HL-60/S4 treated with retinoic acid at 250 ng/mL for 4 days and 3 days (cell line): Measurements from ENCODE around the gene NCAPD2.
"Not testable (repeated sequence)": the region's sequence is repeated elsewhere in the genome, so short reads cannot be mapped to it uniquely, and the experiment has no call there.

Experiments used
- in situ Hi-C: fragments of 300-500 bp; cut with MboI; formaldehyde crosslinking; loops from 2 replicates; pipeline ENCODE4 v1.7.0; 2022; ENCODE audit warnings: low sequenced_read_pairs

The NCAPD2 gene

GRCh38 chr12:6532051-6532926, 38.4 kb downstream of the NCAPD2 start:
- in situ Hi-C loops = no loop called here

DNA sequence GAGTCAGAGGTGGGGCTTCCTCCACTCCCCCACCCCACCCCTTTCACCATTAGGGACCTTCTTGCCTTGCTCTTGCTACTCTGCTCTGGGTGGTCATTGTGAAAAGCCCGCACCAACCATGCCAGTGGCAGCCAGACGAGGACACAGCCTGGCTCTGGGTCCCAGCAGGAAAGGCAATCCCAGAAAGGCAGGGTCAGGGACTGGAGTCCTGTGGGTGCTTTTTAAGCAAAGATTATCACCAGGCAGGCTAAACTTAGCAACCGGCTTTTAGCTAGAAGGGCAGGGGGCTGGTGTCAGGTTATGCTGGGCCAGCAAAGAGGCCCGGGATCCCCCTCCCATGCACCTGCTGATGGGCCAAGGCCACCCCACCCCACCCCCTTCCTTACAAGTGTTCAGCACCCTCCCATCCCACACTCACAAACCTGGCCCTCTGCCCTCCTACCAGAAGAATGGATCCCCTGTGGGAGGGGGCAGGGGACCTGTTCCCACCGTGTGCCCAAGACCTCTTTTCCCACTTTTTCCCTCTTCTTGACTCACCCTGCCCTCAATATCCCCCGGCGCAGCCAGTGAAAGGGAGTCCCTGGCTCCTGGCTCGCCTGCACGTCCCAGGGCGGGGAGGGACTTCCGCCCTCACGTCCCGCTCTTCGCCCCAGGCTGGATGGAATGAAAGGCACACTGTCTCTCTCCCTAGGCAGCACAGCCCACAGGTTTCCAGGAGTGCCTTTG, 39.2 kb downstream of the NCAPD2 start:
- in situ Hi-C loops = no loop called here

DNA sequence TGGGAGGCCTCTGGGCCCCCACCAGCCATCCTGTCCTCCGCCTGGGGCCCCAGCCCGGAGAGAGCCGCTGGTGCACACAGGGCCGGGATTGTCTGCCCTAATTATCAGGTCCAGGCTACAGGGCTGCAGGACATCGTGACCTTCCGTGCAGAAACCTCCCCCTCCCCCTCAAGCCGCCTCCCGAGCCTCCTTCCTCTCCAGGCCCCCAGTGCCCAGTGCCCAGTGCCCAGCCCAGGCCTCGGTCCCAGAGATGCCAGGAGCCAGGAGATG, 39.7 kb downstream of the NCAPD2 start:
- in situ Hi-C loops = no loop called here

DNA sequence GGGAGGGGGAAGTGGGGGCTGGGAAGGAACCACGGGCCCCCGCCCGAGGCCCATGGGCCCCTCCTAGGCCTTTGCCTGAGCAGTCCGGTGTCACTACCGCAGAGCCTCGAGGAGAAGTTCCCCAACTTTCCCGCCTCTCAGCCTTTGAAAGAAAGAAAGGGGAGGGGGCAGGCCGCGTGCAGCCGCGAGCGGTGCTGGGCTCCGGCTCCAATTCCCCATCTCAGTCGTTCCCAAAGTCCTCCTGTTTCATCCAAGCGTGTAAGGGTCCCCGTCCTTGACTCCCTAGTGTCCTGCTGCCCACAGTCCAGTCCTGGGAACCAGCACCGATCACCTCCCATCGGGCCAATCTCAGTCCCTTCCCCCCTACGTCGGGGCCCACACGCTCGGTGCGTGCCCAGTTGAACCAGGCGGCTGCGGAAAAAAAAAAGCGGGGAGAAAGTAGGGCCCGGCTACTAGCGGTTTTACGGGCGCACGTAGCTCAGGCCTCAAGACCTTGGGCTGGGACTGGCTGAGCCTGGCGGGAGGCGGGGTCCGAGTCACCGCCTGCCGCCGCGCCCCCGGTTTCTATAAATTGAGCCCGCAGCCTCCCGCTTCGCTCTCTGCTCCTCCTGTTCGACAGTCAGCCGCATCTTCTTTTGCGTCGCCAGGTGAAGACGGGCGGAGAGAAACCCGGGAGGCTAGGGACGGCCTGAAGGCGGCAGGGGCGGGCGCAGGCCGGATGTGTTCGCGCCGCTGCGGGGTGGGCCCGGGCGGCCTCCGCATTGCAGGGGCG, 40.2 kb downstream of the NCAPD2 start, which contains the start of gene GAPDH:
Gene GAPDH (plus strand): TSS at position 595 of the 772 bp plus-strand sequence. CDS start 316 bp downstream, outside the sequence.
- in situ Hi-C loops = no loop called here

- in situ Hi-C loops = no loop called here
Observed at GRCh38 chr12:6534695-6534944, 40.7 kb downstream of the NCAPD2 start.

DNA sequence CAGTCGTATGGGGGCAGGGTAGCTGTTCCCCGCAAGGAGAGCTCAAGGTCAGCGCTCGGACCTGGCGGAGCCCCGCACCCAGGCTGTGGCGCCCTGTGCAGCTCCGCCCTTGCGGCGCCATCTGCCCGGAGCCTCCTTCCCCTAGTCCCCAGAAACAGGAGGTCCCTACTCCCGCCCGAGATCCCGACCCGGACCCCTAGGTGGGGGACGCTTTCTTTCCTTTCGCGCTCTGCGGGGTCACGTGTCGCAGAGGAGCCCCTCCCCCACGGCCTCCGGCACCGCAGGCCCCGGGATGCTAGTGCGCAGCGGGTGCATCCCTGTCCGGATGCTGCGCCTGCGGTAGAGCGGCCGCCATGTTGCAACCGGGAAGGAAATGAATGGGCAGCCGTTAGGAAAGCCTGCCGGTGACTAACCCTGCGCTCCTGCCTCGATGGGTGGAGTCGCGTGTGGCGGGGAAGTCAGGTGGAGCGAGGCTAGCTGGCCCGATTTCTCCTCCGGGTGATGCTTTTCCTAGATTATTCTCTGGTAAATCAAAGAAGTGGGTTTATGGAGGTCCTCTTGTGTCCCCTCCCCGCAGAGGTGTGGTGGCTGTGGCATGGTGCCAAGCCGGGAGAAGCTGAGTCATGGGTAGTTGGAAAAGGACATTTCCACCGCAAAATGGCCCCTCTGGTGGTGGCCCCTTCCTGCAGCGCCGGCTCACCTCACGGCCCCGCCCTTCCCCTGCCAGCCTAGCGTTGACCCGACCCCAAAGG, 41.2 kb downstream of the NCAPD2 start:
- in situ Hi-C loops = no loop called here

GRCh38 chr12:6535697-6535946, 41.7 kb downstream of the NCAPD2 start:
- in situ Hi-C loops = no loop called here

DNA sequence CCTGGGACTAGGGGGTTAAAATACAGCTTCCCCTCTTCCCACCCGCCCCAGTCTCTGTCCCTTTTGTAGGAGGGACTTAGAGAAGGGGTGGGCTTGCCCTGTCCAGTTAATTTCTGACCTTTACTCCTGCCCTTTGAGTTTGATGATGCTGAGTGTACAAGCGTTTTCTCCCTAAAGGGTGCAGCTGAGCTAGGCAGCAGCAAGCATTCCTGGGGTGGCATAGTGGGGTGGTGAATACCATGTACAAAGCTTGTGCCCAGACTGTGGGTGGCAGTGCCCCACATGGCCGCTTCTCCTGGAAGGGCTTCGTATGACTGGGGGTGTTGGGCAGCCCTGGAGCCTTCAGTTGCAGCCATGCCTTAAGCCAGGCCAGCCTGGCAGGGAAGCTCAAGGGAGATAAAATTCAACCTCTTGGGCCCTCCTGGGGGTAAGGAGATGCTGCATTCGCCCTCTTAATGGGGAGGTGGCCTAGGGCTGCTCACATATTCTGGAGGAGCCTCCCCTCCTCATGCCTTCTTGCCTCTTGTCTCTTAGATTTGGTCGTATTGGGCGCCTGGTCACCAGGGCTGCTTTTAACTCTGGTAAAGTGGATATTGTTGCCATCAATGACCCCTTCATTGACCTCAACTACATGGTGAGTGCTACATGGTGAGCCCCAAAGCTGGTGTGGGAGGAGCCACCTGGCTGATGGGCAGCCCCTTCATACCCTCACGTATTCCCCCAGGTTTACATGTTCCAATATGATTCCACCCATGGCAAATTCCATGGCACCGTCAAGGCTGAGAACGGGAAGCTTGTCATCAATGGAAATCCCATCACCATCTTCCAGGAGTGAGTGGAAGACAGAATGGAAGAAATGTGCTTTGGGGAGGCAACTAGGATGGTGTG, 42.3 kb downstream of the NCAPD2 start:
- in situ Hi-C loops = no loop called here

DNA sequence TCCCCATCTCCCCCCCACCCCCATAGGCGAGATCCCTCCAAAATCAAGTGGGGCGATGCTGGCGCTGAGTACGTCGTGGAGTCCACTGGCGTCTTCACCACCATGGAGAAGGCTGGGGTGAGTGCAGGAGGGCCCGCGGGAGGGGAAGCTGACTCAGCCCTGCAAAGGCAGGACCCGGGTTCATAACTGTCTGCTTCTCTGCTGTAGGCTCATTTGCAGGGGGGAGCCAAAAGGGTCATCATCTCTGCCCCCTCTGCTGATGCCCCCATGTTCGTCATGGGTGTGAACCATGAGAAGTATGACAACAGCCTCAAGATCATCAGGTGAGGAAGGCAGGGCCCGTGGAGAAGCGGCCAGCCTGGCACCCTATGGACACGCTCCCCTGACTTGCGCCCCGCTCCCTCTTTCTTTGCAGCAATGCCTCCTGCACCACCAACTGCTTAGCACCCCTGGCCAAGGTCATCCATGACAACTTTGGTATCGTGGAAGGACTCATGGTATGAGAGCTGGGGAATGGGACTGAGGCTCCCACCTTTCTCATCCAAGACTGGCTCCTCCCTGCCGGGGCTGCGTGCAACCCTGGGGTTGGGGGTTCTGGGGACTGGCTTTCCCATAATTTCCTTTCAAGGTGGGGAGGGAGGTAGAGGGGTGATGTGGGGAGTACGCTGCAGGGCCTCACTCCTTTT, 43.1 kb downstream of the NCAPD2 start:
- in situ Hi-C loops = no loop called here

GRCh38 chr12:6537580-6538419, 43.9 kb downstream of the NCAPD2 start:
- in situ Hi-C loops = not testable (repeated sequence)

DNA sequence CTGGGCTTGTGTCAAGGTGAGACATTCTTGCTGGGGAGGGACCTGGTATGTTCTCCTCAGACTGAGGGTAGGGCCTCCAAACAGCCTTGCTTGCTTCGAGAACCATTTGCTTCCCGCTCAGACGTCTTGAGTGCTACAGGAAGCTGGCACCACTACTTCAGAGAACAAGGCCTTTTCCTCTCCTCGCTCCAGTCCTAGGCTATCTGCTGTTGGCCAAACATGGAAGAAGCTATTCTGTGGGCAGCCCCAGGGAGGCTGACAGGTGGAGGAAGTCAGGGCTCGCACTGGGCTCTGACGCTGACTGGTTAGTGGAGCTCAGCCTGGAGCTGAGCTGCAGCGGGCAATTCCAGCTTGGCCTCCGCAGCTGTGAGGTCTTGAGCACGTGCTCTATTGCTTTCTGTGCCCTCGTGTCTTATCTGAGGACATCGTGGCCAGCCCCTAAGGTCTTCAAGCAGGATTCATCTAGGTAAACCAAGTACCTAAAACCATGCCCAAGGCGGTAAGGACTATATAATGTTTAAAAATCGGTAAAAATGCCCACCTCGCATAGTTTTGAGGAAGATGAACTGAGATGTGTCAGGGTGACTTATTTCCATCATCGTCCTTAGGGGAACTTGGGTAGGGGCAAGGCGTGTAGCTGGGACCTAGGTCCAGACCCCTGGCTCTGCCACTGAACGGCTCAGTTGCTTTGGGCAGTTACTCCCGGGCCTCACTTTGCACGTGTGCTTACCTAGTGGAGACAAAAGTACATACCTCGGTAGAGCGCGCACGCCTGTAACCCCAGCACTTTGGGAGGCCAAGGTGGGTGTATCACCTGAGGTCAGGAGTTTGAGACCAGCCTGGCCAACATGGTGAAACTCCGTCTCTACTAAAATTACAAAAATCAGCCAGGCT, 44.8 kb downstream of the NCAPD2 start:
- in situ Hi-C loops = no loop called here

DNA sequence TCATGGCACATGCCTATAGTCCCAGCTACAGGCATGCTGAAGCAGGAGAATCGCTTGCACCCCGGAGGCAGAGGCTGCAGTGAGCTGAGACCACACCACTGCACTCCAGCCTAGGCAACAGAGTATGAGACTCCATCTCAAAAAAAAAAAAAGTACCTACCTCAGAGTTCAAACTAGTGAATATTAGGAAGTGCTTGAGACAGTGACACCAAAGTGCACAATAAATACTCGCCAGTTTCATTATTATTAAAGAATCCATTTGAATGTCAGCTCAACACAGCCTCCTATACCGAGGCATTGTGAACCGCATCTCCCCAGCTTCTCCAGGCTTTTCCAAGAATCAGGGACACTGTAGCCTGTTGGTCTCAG, 45.4 kb downstream of the NCAPD2 start:
- in situ Hi-C loops = no loop called here

DNA sequence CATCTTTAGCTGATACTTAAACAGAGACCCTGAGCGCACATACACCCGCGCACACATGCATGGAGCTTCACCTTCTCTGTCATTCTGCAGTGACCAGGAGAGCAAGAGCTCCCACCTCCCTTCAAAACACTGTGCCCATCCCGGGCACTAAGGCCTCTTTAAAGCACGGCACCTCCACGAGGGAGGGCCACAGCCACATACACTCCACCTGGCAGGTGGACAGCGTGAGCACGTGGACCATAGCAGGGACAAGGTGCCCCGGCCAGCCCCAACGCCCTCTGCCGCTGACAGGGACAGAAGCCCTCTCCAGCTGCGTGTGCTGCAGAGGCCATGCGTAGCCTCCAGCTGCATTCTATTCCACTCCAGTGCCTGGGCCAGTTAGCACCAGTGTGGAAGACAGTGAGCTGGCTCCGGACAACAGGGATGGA, 45.8 kb downstream of the NCAPD2 start:
- in situ Hi-C loops = no loop called here

DNA sequence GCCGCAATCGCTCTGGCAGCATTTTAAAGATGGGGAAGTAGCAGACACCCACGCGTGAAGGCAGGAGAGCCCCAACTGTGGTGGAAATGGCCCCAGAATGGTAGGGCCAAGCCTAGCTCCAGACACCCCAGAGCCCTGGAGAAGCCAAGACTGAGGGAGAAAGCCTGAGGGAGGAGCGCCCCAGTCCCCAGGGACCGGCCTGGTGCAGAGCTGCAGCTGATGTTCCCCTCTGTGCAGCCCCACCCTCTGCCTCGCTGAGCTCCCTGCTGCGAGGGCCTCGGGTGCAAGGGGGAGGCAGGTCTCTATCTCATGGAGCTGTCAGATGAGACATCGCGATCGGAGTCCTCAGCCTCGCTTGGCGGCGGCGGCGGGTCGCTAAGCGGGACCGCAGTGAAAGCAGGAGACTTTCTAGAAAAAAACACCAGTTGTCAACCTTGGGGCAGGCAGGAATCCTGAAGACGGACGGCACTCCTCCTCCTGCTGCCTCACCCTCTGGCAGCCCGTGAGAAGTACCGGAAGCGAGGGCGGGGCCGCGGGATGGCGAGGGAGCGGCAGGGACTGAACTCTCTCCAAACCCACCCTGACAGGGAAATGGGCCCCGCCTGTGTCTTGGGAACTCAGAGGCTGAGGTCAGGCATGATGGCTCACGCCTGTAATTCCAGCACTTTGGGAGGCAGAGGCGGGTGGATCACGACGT, 46.4 kb downstream of the NCAPD2 start:
- in situ Hi-C loops = no loop called here

DNA sequence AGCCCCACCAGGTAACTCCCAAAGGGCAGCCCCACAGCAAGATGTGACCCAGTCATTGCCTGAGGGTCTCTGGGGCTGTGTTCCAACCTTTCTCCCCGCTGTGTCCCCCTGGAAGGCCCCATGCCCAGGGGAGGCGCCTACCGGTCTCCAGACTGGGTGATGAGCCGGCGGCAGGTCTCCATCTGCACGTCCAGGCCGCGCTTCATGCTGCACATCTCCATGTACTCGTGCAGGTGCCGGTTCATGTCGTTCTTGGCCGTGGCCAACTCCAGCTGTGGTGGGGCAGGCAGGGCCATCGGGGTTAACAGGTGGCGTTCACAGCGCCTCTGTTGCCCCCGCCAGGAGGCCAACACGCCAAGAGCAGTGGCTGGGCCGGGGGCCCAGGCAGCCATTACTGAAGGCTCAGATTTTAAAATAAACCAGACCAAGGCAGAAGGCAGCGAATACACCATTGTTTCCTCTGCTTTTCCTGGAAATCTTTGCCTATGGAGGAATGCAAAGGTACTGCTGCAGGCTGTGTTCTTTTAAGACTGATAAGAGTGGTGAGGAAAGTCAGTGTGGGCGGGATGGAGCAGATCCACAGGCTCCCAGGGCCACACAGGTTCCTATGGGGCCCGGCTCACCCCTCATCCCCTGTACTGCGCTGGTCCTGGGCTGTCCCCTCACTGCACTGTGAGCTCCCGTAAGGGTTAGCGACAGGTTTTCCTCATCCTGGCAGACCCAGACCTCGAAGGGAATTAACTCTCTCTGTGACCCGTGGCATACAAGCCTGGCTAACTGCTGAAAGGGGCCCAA, 47.7 kb downstream of the NCAPD2 start:
- in situ Hi-C loops = no loop called here

DNA sequence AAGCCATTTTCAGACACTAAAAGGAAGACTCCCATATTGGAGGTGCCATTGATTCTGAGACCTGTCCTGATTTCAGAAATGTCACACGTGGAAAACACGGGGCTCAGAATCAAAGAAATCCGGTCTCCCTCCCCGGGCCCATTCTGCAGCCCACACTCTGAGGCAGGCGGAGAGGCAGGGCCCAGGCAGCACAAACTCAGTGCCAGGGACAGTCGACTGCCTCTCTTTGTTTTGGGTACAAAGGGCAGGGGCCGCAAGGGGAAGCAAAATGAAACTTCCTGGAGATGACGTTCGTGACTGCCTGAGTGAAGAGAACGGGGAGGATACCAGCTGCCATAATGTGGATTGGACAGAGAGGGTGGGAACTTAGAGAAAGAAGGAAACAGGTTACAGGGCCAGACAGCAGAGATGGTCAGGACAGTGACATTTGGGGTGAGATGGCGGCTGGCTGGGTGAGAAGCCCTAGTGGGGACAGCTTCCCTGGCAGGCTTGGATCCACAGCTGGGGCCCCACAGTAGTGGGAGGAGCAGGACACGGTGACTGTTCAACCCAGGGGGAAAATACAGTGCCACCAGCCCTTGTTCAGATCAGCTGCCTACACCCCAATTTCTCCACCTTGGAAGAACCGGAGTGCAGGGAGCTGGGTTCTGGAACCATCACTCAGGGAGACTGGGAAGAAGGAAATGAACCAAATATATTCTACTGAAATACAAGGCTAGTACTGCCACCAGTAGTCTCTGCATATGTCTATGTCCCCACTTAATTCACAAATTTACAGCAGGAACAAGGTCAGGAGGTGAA, 48.5 kb downstream of the NCAPD2 start:
- in situ Hi-C loops = no loop called here
